Neural crest cell (in vitro differentiated cells): ENCODE data around the gene CSTB. TPM values are rescaled to one million over a fixed set of nuclear protein-coding genes. Genes with fewer than 3 reads are reported as not detected.
A peak's percentile ranks its signal among the peaks of the same experiment; 100 is the strongest.

Experiments used
- DNase-seq: peaks from one replicate; pipeline ENCODE4 v3.0.0; 2021; ENCODE audit warnings: low read depth, mixed read lengths, low spot score
- H3K27ac Mint-ChIP-seq: one replicate; pipeline ENCODE4 v1.8.0; 2021; ENCODE audit warnings: mild to moderate bottlenecking, mixed read lengths; ENCODE audit not compliant: unreplicated experiment
- H3K27me3 Mint-ChIP-seq: 2 replicates; pipeline ENCODE4 v1.8.0; 2021; ENCODE audit warnings: low read depth, mild to moderate bottlenecking, mixed read lengths
- H3K36me3 Mint-ChIP-seq: 2 replicates; pipeline ENCODE4 v1.8.0; 2021; ENCODE audit warnings: low read depth, mild to moderate bottlenecking, mixed read lengths
- H3K4me1 Mint-ChIP-seq: 2 replicates; pipeline ENCODE4 v1.8.0; 2021; ENCODE audit warnings: mixed read lengths
- H3K4me3 Mint-ChIP-seq: one replicate; pipeline ENCODE4 v1.8.0; 2021; ENCODE audit warnings: mild to moderate bottlenecking, mixed read lengths
- H3K9me3 Mint-ChIP-seq: 2 replicates; pipeline ENCODE4 v1.8.0; 2021; ENCODE audit warnings: mixed read lengths
- CTCF ChIP-seq: fragments of 200-600 bp; sonication (generic); conservative IDR thresholded peaks from 2 replicates; pipeline ENCODE4 v1.5.0; 2021; ENCODE audit warnings: antibody characterized with exemption, mild to moderate bottlenecking
- total RNA-seq: library from RNA; stranded (reverse); gene quantifications from 2 replicates; pipeline ENCODE4 v1.2.1, GENCODE V29; 2021

CSTB gene
- total RNA-seq, 1 donor from 2014 or later = 37.1 TPM

GRCh38 chr21:43808367-43808766, 32.3 kb upstream of the CSTB start:
- no peaks in the 10 kb centered on the region for H3K9me3 Mint-ChIP-seq
- H3K4me3 Mint-ChIP-seq = no peak overlapping the region
- peaks cover 2% of the 10 kb centered on the region for H3K27me3 Mint-ChIP-seq
- no peak for DNase-seq
- no peaks in the 10 kb centered on the region for H3K36me3 Mint-ChIP-seq
- H3K27ac Mint-ChIP-seq = no peak overlapping the region
- H3K4me1 Mint-ChIP-seq = no peaks in the 10 kb centered on the region
- TF ChIP-seq CTCF = no peak

GRCh38 chr21:43806017-43806710, 30.1 kb upstream of the CSTB start:
- Mint-ChIP-seq H3K36me3 (no peaks in the 10 kb centered on the region), H3K9me3 (no peaks in the 10 kb centered on the region), H3K4me1 (no peaks in the 10 kb centered on the region), H3K27ac (no peak overlapping the region), H3K27me3 (no peaks in the 10 kb centered on the region), H3K4me3 (no peak overlapping the region)
- DNase-seq = no peak
- TF ChIP-seq CTCF = no peak

GRCh38 chr21:43805275-43805800, 29.2 kb upstream of the CSTB start:
- H3K27ac Mint-ChIP-seq = no peak overlapping the region

GRCh38 chr21:43803558-43804300, 27.6 kb upstream of the CSTB start:
- H3K4me1 Mint-ChIP-seq = no peaks in the 10 kb centered on the region
- no peak overlapping the region for H3K4me3 Mint-ChIP-seq
- no peaks in the 10 kb centered on the region for H3K27me3 Mint-ChIP-seq
- no peaks in the 10 kb centered on the region for H3K9me3 Mint-ChIP-seq
- no peak for DNase-seq
- no peak overlapping the region for H3K27ac Mint-ChIP-seq
- no peak for TF ChIP-seq CTCF
- H3K36me3 Mint-ChIP-seq = no peaks in the 10 kb centered on the region

More at GRCh38 chr21:43805275-43805800, 29.2 kb upstream of the CSTB start:
- no peak for DNase-seq
- no peaks in the 10 kb centered on the region for H3K4me1 Mint-ChIP-seq
- H3K9me3 Mint-ChIP-seq = no peaks in the 10 kb centered on the region
- H3K27me3 Mint-ChIP-seq = no peaks in the 10 kb centered on the region
- H3K36me3 Mint-ChIP-seq = no peaks in the 10 kb centered on the region
- no peak overlapping the region for H3K4me3 Mint-ChIP-seq
- no peak for TF ChIP-seq CTCF

GRCh38 chr21:43802713-43803313, 26.7 kb upstream of the CSTB start:
- no peak for DNase-seq
- H3K27ac Mint-ChIP-seq = no peak overlapping the region
- no peaks in the 10 kb centered on the region for H3K9me3 Mint-ChIP-seq
- no peaks in the 10 kb centered on the region for H3K4me1 Mint-ChIP-seq
- peak overlapping the region; percentile 31 for H3K4me3 Mint-ChIP-seq
- H3K27me3 Mint-ChIP-seq = no peaks in the 10 kb centered on the region
- TF ChIP-seq CTCF = no peak
- peaks cover 3% of the 10 kb centered on the region for H3K36me3 Mint-ChIP-seq
